HEK293T (cell line): Measurements from ENCODE around the gene ASTL.
"Not testable (repeated sequence)": the region's sequence is repeated elsewhere in the genome, so short reads cannot be mapped to it uniquely, and the experiment has no call there.

ENCODE experiments used
- ARNT ChIP-seq: fragments of 450-650 bp; IDR thresholded peaks from 2 replicates; pipeline ENCODE4 v1.6.1; 2017; ENCODE audit warnings: mild to moderate bottlenecking
- BHLHE40 ChIP-seq: fragments of 450-650 bp; IDR thresholded peaks from 2 replicates; pipeline ENCODE4 v1.6.1; 2016; ENCODE audit warnings: mild to moderate bottlenecking, moderate library complexity, borderline replicate concordance
- ELF4 ChIP-seq: fragments of 450-650 bp; IDR thresholded peaks from 2 replicates; pipeline ENCODE4 v1.6.1; 2017; ENCODE audit warnings: antibody characterized with exemption
- FOXA1 ChIP-seq: fragments of 450-650 bp; IDR thresholded peaks from 2 replicates; pipeline ENCODE4 v1.6.1; 2016; ENCODE audit warnings: mild to moderate bottlenecking
- FOXK2 ChIP-seq: fragments of 450-650 bp; IDR thresholded peaks from 2 replicates; pipeline ENCODE4 v1.6.1; 2016; ENCODE audit warnings: mild to moderate bottlenecking
- FOXM1 ChIP-seq: fragments of 450-650 bp; IDR thresholded peaks from 2 replicates; pipeline ENCODE4 v1.6.1; 2017; ENCODE audit warnings: mild to moderate bottlenecking, borderline replicate concordance
- HDGF ChIP-seq: fragments of 450-650 bp; IDR thresholded peaks from 2 replicates; pipeline ENCODE4 v1.6.1; 2017; ENCODE audit warnings: antibody characterized with exemption, borderline replicate concordance
- NFRKB ChIP-seq: fragments of 450-650 bp; IDR thresholded peaks from 2 replicates; pipeline ENCODE4 v1.6.1; 2016; ENCODE audit warnings: mild to moderate bottlenecking, moderate library complexity
- SP1 ChIP-seq: fragments of 450-650 bp; IDR thresholded peaks from 2 replicates; pipeline ENCODE4 v1.6.1; 2017
- SUZ12 ChIP-seq: fragments of 450-650 bp; IDR thresholded peaks from 2 replicates; pipeline ENCODE4 v1.6.1; 2016; ENCODE audit warnings: mild to moderate bottlenecking
- TARDBP ChIP-seq: fragments of 450-650 bp; IDR thresholded peaks from 2 replicates; pipeline ENCODE4 v1.6.1; 2016

- TF ChIP-seq SP1, NFRKB, SUZ12, FOXK2, ELF4, ARNT, HDGF, FOXA1, FOXM1, BHLHE40, TARDBP: not testable (repeated sequence)
Observed at GRCh38 chr2:96160366-96160765, 22.1 kb upstream of the ASTL start.
